Gastroesophageal sphincter (tissue), 3 donors: ENCODE results near the gene RPS4Y2.

ENCODE experiments used
- CTCF ChIP-seq, 4 experiments: fragments of 200-600 bp in 2 of 4; fragments of 450-650 bp in 2 of 4; sonication (generic) in 1 of 4; IDR thresholded peaks; one replicate each; pipeline ENCODE4 v1.5.1; 2017 to 2019; ENCODE audit warnings: antibody characterized with exemption in 4 of 4, mild to moderate bottlenecking in 2 of 4, moderate library complexity in 2 of 4
- POLR2A ChIP-seq, 2 donors: fragments of 450-650 bp; IDR thresholded peaks; one replicate each; pipeline ENCODE4 v1.6.1; 2017; ENCODE audit warnings: antibody characterized with exemption in 2 of 2, mild to moderate bottlenecking in 2 of 2, moderate library complexity in 1 of 2
- POLR2AphosphoS5 ChIP-seq: sonication (generic); formaldehyde crosslinking; IDR thresholded peaks from one replicate; pipeline ENCODE4 v1.6.1; 2017; ENCODE audit warnings: antibody characterized with exemption

GRCh38 chrY:20770755-20771154 lies 14.8 kb downstream of the RPS4Y2 start:
- TF ChIP-seq CTCF (IDR thresholded peaks at IDR 0.05): no peak
- no peak for TF ChIP-seq POLR2AphosphoS5
- no peak for TF ChIP-seq POLR2A (IDR thresholded peaks at IDR 0.05)
